Lower lobe of right lung (tissue), 2 donors: ENCODE data around the gene TSPAN11. TPM values are rescaled to one million over a fixed set of nuclear protein-coding genes. Genes with fewer than 3 reads are reported as not detected.

ENCODE experiments used
- ATAC-seq, 2 donors: fragments of 200-7000 bp; cut with Tn5 transposase; one replicate each; pipeline ENCODE4 v1.9.1; 2020 to 2022; ENCODE audit warnings: mild to moderate bottlenecking in 2 of 2, moderate library complexity in 2 of 2
- DNase-seq: peaks from one replicate; pipeline ENCODE4 v3.0.0-alpha.2; 2020
- H3K27ac ChIP-seq: fragments of 200-600 bp; one replicate; pipeline ENCODE4 v1.8.0; 2022
- H3K27me3 ChIP-seq: fragments of 200-600 bp; one replicate; pipeline ENCODE4 v1.8.0; 2022; ENCODE audit warnings: low read depth
- H3K36me3 ChIP-seq: fragments of 200-600 bp; one replicate; pipeline ENCODE4 v1.8.0; 2022; ENCODE audit warnings: mild to moderate bottlenecking
- H3K4me1 ChIP-seq: fragments of 200-600 bp; one replicate; pipeline ENCODE4 v1.8.0; 2022
- H3K4me3 ChIP-seq: fragments of 200-600 bp; one replicate; pipeline ENCODE4 v1.8.0; 2022; ENCODE audit warnings: mild to moderate bottlenecking
- H3K9me3 ChIP-seq: fragments of 200-600 bp; one replicate; pipeline ENCODE4 v1.8.0; 2022
- intact Hi-C: fragments of 100-400 bp; cut with DNase I; formaldehyde crosslinking; loops from one replicate; pipeline ENCODE4 v1.11.0; 2022
- total RNA-seq: library from RNA; stranded (reverse); fragmentation: NEBNext Ultra II Directional; extraction: Animal tissue kit (Norgen Biotek cat#: 25700); gene quantifications from one replicate; pipeline ENCODE4 v1.2.1, GENCODE V29; 2021
- TF ChIP-seq, protein P1 (sequence below): fragments of 200-600 bp; IDR thresholded peaks from one replicate; pipeline ENCODE4 v1.8.0; 2022; ENCODE audit warnings: antibody characterized with exemption, mild to moderate bottlenecking
- donor health status: DM: no; HTN: yes; CAD: no; lungs with severe emphysema.

TSPAN11 gene
- total RNA-seq, 1 donor from 2014 or later, result 9.1 TPM

DNA sequence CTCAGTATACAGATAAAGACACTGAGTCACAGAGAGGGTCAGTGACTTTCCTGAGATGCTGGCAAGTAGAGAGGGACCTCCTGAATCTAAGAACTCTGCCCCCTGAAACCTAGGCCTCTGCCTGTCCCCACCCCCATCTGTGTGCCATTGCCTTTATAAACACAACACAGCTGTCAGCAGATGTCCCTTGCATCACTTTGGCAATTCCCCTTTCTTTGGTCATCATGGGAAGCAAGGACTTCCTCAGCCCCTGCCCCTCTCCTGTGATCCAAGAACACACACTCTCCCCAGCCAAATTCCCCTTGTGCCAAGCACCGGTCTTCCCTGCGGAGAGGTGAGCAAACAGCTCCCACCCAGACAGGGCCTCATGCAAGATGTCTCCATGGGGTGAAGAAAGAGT lies 8.3 kb downstream of the TSPAN11 start:
- Histone ChIP-seq H3K4me3 (no peak overlapping the region), H3K4me1 (no peaks in the 10 kb centered on the region), H3K27me3 (no peaks in the 10 kb centered on the region), H3K27ac (no peak overlapping the region), H3K36me3 (no peaks in the 10 kb centered on the region), H3K9me3 (no peaks in the 10 kb centered on the region)
- DNase-seq (no peak), ATAC-seq (no peak)
- TF ChIP-seq, protein P1, sequence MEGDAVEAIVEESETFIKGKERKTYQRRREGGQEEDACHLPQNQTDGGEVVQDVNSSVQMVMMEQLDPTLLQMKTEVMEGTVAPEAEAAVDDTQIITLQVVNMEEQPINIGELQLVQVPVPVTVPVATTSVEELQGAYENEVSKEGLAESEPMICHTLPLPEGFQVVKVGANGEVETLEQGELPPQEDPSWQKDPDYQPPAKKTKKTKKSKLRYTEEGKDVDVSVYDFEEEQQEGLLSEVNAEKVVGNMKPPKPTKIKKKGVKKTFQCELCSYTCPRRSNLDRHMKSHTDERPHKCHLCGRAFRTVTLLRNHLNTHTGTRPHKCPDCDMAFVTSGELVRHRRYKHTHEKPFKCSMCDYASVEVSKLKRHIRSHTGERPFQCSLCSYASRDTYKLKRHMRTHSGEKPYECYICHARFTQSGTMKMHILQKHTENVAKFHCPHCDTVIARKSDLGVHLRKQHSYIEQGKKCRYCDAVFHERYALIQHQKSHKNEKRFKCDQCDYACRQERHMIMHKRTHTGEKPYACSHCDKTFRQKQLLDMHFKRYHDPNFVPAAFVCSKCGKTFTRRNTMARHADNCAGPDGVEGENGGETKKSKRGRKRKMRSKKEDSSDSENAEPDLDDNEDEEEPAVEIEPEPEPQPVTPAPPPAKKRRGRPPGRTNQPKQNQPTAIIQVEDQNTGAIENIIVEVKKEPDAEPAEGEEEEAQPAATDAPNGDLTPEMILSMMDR, result no peak
- intact Hi-C loops, result no loop called here

DNA sequence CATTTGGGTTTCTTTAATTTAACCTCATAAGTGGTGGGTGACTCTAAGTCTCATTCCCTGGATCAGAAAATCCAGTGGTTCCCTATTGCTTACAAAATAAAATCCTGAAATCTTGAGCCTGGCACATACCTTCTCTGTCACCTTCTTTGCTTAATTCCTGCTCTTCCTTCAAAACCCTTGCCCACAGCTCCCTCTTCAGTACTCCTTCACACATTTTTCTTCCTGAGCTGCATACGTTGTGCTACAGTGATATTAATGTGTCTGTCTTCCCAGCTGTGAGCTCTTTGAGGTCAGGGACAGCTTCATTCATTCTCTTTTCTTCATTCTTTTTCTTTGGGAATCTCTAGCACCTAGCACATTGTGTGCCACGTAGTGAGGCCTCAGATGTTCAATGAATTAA lies 9.5 kb downstream of the TSPAN11 start:
- ATAC-seq, result no peak
- H3K4me3 ChIP-seq, result no peak overlapping the region
- H3K27me3 ChIP-seq, result no peaks in the 10 kb centered on the region
- no peaks in the 10 kb centered on the region for H3K9me3 ChIP-seq
- H3K36me3 ChIP-seq, result no peaks in the 10 kb centered on the region
- DNase-seq, result no peak
- H3K27ac ChIP-seq, result no peak overlapping the region
- intact Hi-C loops, result no loop called here
- TF ChIP-seq, protein P1, result no peak
- no peaks in the 10 kb centered on the region for H3K4me1 ChIP-seq

DNA sequence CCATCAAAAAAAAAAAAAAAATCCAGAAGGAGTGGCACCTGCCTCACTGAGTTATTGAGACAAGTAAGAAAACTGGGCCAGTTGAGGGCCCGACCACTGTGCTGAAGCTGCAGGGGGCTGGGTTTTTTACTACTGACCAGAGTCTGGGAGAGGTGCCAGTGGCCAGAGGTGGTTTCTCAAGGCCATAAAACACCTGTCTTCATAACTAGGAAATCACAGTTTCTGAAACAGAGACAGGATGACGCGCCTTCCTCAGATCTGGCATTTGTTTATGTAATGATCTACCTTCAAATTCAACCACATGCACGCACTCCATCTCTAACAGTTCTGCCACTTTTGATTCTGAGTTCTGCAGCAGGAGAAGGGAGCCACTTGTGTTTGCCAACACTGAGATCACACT lies 12.7 kb downstream of the TSPAN11 start:
- intact Hi-C loops, result no loop called here
- Histone ChIP-seq H3K4me3 (no peak overlapping the region), H3K4me1 (no peaks in the 10 kb centered on the region), H3K27ac (no peak overlapping the region), H3K27me3 (no peaks in the 10 kb centered on the region), H3K36me3 (no peaks in the 10 kb centered on the region), H3K9me3 (no peaks in the 10 kb centered on the region)
- DNase-seq (no peak), ATAC-seq (no peak)
- TF ChIP-seq, protein P1, result no peak

DNA sequence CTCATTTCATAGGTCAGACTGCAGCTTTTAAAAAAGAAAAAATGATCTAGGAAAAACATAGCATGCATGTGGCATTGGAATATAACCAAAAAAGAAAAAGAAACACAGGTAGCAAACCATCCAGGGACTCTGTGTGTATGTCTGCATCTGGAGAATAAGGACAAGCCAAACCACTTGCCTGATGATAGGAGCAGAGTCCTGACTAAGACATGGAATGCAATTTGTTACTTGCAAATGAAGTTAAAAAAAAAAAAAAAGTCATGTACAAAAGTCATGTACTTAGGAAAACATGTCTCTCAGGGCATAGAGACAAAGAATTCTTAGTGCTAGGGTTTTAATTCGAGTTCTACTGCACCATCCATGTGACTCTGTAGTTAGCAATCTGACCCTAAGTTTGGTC lies 15.9 kb downstream of the TSPAN11 start:
- H3K36me3 ChIP-seq, result no peaks in the 10 kb centered on the region
- H3K9me3 ChIP-seq, result no peaks in the 10 kb centered on the region
- no peaks in the 10 kb centered on the region for H3K27me3 ChIP-seq
- intact Hi-C loops, result no loop called here
- no peak overlapping the region for H3K27ac ChIP-seq
- no peak overlapping the region for H3K4me3 ChIP-seq
- DNase-seq (no peak), ATAC-seq (no peak)
- peaks cover 3% of the 10 kb centered on the region for H3K4me1 ChIP-seq
- TF ChIP-seq, protein P1, result no peak

DNA sequence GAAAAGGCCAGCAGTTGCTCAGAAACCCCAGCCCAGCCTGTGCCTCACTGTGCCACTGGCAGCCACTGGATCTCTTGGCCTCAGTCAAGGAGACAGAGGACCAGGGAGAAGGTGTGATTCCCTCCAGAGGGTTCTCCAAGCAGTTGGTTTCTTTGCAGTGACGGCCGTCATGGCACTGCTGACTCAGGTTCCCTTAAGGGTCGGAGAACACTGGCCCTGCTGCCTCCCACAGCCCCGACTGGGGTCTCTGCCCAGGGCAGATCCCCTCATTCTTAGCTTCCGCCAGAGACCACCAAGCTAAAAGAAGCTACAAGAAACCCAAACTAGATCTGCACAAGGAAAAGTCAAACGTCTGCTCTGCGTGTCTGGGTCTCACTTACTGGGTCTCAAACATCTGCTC lies 16.4 kb downstream of the TSPAN11 start:
- H3K27ac ChIP-seq, result no peak overlapping the region
- H3K36me3 ChIP-seq, result no peaks in the 10 kb centered on the region
- DNase-seq (no peak), ATAC-seq (no peak)
- peaks cover 3% of the 10 kb centered on the region for H3K4me1 ChIP-seq
- no peaks in the 10 kb centered on the region for H3K9me3 ChIP-seq
- TF ChIP-seq, protein P1, result no peak
- intact Hi-C loops, result no loop called here
- H3K27me3 ChIP-seq, result no peaks in the 10 kb centered on the region
- H3K4me3 ChIP-seq, result no peak overlapping the region
